K562 (cell line): ENCODE measurements around the gene NR0B2. TPM values are rescaled to one million over a fixed set of nuclear protein-coding genes. Genes with fewer than 3 reads are reported as not detected.

Source experiments
- BACH1 ChIP-seq: fragments of 200-800 bp; sonication (Bioruptor generic); IDR thresholded peaks from 2 replicates; pipeline ENCODE4 v1.6.1; 2016; ENCODE audit warnings: missing genetic modification characterization, missing compliant biosample characterization
- CBX2 ChIP-seq: fragments of 200-600 bp; sonication (generic); IDR thresholded peaks from one replicate; pipeline ENCODE4 v1.6.1; 2012; ENCODE audit warnings: mild to moderate bottlenecking, low read length, inconsistent platforms; ENCODE audit not compliant: insufficient read depth, poor library complexity, severe bottlenecking
- ERF ChIP-seq: fragments of 450-650 bp; formaldehyde crosslinking; IDR thresholded peaks from 2 replicates; pipeline ENCODE4 v1.4.0; 2020; ENCODE audit warnings: mild to moderate bottlenecking, mixed read lengths
- FOS ChIP-seq: IDR thresholded peaks from 3 replicates; pipeline ENCODE4 v1.6.1; 2011; ENCODE audit not compliant: insufficient read length; ENCODE audit errors: extremely low read depth
- GABPA ChIP-seq: fragments of 200-800 bp; sonication (Bioruptor generic); conservative IDR thresholded peaks from 2 replicates; pipeline ENCODE4 v1.6.1; 2016; ENCODE audit warnings: low read depth, missing genetic modification characterization, missing compliant biosample characterization
- HNRNPLL ChIP-seq: fragments of 200-400 bp; formaldehyde crosslinking; IDR thresholded peaks from 2 replicates; pipeline ENCODE4 v1.6.1; 2017; ENCODE audit warnings: low read length, low read depth, mild to moderate bottlenecking; ENCODE audit not compliant: poor library complexity, severe bottlenecking
- ILF3 ChIP-seq: fragments of 450-650 bp; IDR thresholded peaks from 2 replicates; pipeline ENCODE4 v1.6.1; 2018; ENCODE audit warnings: antibody characterized with exemption, mild to moderate bottlenecking, moderate library complexity, borderline replicate concordance
- JUN ChIP-seq, 2 experiments: sonication (generic) in 1 of 2; formaldehyde crosslinking in 1 of 2; IDR thresholded peaks; 2 replicates each; pipeline versions ENCODE4 v1.6.1 to v1.8.0; 2012 to 2022; ENCODE audit warnings: borderline replicate concordance in 2 of 2, mild to moderate bottlenecking in 2 of 2, improper control_type of control experiment in 1 of 2, low read depth in 1 of 2, low read length in 1 of 2, missing genetic modification reagents in 1 of 2
- RBM17 ChIP-seq: fragments of 200-400 bp; formaldehyde crosslinking; IDR thresholded peaks from 2 replicates; pipeline ENCODE4 v1.6.1; 2017; ENCODE audit warnings: low read depth, mild to moderate bottlenecking, low read length, borderline replicate concordance
- RCOR1 ChIP-seq, 2 experiments: IDR thresholded peaks; 2 replicates each; pipeline ENCODE4 v1.6.1; 2012; ENCODE audit warnings: low read depth in 2 of 2, low read length in 2 of 2, borderline replicate concordance in 1 of 2, improper control_type of control experiment in 1 of 2
- SOX6 ChIP-seq: fragments of 450-650 bp; IDR thresholded peaks from 2 replicates; pipeline ENCODE4 v1.6.1; 2014; ENCODE audit warnings: mild to moderate bottlenecking
- SP1 ChIP-seq: sonication (generic); formaldehyde crosslinking; IDR thresholded peaks from 2 replicates; pipeline ENCODE4 v1.8.1; 2022; ENCODE audit warnings: mild to moderate bottlenecking, missing genetic modification reagents
- SPI1 ChIP-seq: IDR thresholded peaks from 2 replicates; pipeline ENCODE4 v1.6.1; 2011; ENCODE audit warnings: low read depth, low read length, control low read depth, borderline replicate concordance
- SUPT5H ChIP-seq: fragments of 450-650 bp; IDR thresholded peaks from 2 replicates; pipeline ENCODE4 v1.6.1; 2016
- TAF15 ChIP-seq: fragments of 200-400 bp; formaldehyde crosslinking; IDR thresholded peaks from 2 replicates; pipeline ENCODE4 v1.6.1; 2017; ENCODE audit warnings: mild to moderate bottlenecking, low read depth, low read length, moderate library complexity
- YY1 ChIP-seq, 3 experiments: IDR thresholded peaks; 2 replicates each; pipeline ENCODE4 v1.6.1; 2011; ENCODE audit warnings: low read length in 2 of 3, mild to moderate bottlenecking in 2 of 3, moderate library complexity in 2 of 3, borderline replicate concordance in 1 of 3, control low read depth in 1 of 3, low read depth in 1 of 3; ENCODE audit not compliant: insufficient read depth in 3 of 3, insufficient replicate concordance in 2 of 3, control insufficient read depth in 1 of 3, insufficient read length in 1 of 3; ENCODE audit errors: extremely low read depth in 1 of 3
- ZFPM2 ChIP-seq: fragments of 250-450 bp; sonication (Bioruptor Pico); IDR thresholded peaks from 2 replicates; pipeline ENCODE4 v1.5.1; 2022; ENCODE audit warnings: mild to moderate bottlenecking
- ZNF239 ChIP-seq: fragments of 250-450 bp; sonication (Bioruptor Pico); IDR thresholded peaks from 2 replicates; pipeline ENCODE4 v1.4.0; 2020; ENCODE audit warnings: mild to moderate bottlenecking
- ZNF24 ChIP-seq: fragments of 450-650 bp; IDR thresholded peaks from 2 replicates; pipeline ENCODE4 v1.6.1; 2016
- polyA plus RNA-seq, 8 experiments: library from polyadenylated mRNA; depleted of rRNA in 4 of 8; stranded (reverse) in 5 of 8; unstranded in 3 of 8; fragments of >200 nt; fragmentation: Nextera tagmentation in 2 of 8; fragmentation: Illumina TruSeq in 1 of 8; extraction: Ambion mirVana in 2 of 8; extraction: Trizol in 1 of 8; gene quantifications; 2 replicates each; pipeline versions ENCODE4 v1.2.1 to v1.2.3, GENCODE V29; 2011 to 2014; ENCODE audit warnings: inconsistent platforms in 1 of 8, missing spikeins in 1 of 8
- total RNA-seq, 7 experiments: library from RNA; depleted of rRNA in 6 of 7; stranded (reverse); fragments of >200 nt in 6 of 7; fragmentation: Illumina TruSeq in 2 of 7; extraction: Trizol in 2 of 7; gene quantifications; 2 replicates each; pipeline versions ENCODE4 v1.2.1 to v1.2.3, GENCODE V29; 2011 to 2021; ENCODE audit warnings: low replicate concordance in 1 of 7
- TF ChIP-seq, protein P1 (sequence below): sonication (generic); formaldehyde crosslinking; IDR thresholded peaks from 2 replicates; pipeline ENCODE4 v1.8.0; 2023; ENCODE audit warnings: mild to moderate bottlenecking, missing genetic modification reagents
- TF ChIP-seq, protein P2 (sequence below): fragments of 250-450 bp; sonication (Bioruptor Pico); IDR thresholded peaks from 2 replicates; pipeline ENCODE4 v1.8.0; 2021; ENCODE audit warnings: moderate library complexity, mild to moderate bottlenecking, inconsistent platforms
- TF ChIP-seq, protein P3 (sequence below): fragments of 250-450 bp; sonication (Bioruptor Pico); IDR thresholded peaks from 2 replicates; pipeline ENCODE4 v1.8.0; 2021; ENCODE audit warnings: mild to moderate bottlenecking, moderate library complexity

The NR0B2 gene
- total and polyA plus RNA-seq, 9 of the 15 experiments (the other 6 are each of a cell fraction or from before 2014, with no cell fraction given), result not detected

DNA sequence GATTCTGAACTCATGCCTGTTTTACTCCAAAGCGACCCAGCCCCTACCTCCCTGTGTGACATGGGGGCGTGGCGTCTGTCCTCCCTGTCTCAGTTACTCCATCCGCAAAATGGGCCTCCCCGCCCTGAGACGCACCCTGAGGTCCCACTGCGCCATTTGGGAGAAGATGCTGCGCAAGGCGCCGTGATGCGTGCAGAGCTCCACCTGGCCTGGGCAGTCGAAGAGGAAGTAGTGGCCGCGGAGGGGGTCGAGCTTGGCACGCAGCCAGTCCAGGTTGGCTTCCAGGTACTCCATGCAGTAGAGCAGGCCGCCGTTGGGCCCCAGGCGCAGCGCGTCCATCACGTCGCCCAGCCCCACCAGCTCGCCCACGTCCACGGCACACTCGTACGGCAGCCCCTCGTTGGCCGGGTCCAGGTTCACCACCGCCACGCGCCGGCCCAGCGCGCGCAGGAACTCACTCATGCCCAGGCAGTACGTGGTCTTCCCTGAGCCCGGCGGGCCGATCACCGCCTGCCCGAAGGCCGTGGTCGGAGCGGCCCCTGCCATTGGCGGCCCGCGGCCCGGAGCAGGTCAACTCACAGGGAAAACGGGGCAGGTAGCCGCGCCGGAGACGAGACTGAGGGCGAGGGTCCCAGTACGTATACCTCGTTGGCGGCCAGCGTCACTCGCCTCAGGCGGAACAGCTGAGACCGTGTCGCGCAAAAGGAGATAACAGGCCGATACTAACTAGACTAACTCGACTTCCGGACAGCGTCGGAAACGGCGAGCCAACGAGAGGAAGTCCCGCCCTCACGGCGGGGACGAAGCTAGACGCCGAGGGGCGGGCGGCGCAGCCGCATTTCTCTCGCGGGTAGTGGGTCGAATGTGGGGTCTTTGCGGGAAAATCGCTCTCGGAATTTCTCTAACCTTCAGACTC is 24.0 kb downstream of the NR0B2 start, which contains the start of gene GPN2 (continued):
- TF ChIP-seq SPI1 (peak; percentile 93), YY1 (IDR thresholded peaks at IDR 0.05; ENCODE audit: borderline replicate concordance in 1 of 3, control insufficient read depth in 1 of 3, extremely low read depth in 1 of 3, insufficient read depth in 3 of 3, insufficient read length in 1 of 3, insufficient replicate concordance in 2 of 3, low read depth in 1 of 3, low read length in 2 of 3) (peak in 1 of 3 experiments; percentile 26), HNRNPLL (peak; percentile 77), TAF15 (no peak), ZNF239 (CRISPR knock-in tag) (no peak), ZFPM2 (CRISPR knock-in tag) (peak; percentile 73; the same call in 1 of the 2 replicates), GABPA (tag) (peak; percentile 97), ERF (no peak; the same call in 1 of the 2 replicates), FOS (no peak), ILF3 (no peak), SUPT5H (peak; percentile 95), ZNF24 (no peak), CBX2 (no peak), RCOR1 (IDR thresholded peaks at IDR 0.05; ENCODE audit: borderline replicate concordance in 1 of 2, low read depth in 2 of 2, low read length in 2 of 2) (peak in 1 of 2 experiments; percentile 64; a peak in 2 of 4 replicates), SP1 (CRISPR knock-in tag) (peak; percentile 71), JUN (IDR thresholded peaks at IDR 0.05; ENCODE audit: borderline replicate concordance, low read depth, low read length) (no peak), JUN (CRISPR knock-in tag; IDR thresholded peaks at IDR 0.05; ENCODE audit: borderline replicate concordance) (peak; percentile 91), RBM17 (no peak), SOX6 (peak; percentile 24; the same call in 1 of the 2 replicates), BACH1 (no peak)
- TF ChIP-seq, protein P1, sequence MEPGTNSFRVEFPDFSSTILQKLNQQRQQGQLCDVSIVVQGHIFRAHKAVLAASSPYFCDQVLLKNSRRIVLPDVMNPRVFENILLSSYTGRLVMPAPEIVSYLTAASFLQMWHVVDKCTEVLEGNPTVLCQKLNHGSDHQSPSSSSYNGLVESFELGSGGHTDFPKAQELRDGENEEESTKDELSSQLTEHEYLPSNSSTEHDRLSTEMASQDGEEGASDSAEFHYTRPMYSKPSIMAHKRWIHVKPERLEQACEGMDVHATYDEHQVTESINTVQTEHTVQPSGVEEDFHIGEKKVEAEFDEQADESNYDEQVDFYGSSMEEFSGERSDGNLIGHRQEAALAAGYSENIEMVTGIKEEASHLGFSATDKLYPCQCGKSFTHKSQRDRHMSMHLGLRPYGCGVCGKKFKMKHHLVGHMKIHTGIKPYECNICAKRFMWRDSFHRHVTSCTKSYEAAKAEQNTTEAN (CRISPR knock-in tag), result peak; percentile 84; the same call in 1 of the 2 replicates
- TF ChIP-seq, protein P2, sequence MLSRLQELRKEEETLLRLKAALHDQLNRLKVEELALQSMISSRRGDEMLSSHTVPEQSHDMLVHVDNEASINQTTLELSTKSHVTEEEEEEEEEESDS (CRISPR knock-in tag), result no peak
- TF ChIP-seq, protein P3, sequence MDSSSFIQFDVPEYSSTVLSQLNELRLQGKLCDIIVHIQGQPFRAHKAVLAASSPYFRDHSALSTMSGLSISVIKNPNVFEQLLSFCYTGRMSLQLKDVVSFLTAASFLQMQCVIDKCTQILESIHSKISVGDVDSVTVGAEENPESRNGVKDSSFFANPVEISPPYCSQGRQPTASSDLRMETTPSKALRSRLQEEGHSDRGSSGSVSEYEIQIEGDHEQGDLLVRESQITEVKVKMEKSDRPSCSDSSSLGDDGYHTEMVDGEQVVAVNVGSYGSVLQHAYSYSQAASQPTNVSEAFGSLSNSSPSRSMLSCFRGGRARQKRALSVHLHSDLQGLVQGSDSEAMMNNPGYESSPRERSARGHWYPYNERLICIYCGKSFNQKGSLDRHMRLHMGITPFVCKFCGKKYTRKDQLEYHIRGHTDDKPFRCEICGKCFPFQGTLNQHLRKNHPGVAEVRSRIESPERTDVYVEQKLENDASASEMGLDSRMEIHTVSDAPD (CRISPR knock-in tag), result no peak
